GM23338 (cell line): Measurements from ENCODE around the gene LAMA4.

ENCODE experiments used
- CREB1 ChIP-seq: fragments of 250-450 bp; sonication (Bioruptor Pico); IDR thresholded peaks from 2 replicates; pipeline ENCODE4 v1.5.0; 2020; ENCODE audit warnings: low read depth, mild to moderate bottlenecking, moderate library complexity
- CTCF ChIP-seq, 2 experiments: fragments of 200-600 bp in 1 of 2; sonication (generic) in 1 of 2; conservative IDR thresholded peaks; 2 replicates each; pipeline versions ENCODE4 v1.5.1 to v1.6.1; 2016 to 2017; ENCODE audit warnings: antibody characterized with exemption in 2 of 2, low read depth in 2 of 2, mild to moderate bottlenecking in 2 of 2, moderate library complexity in 1 of 2
- ETS1 ChIP-seq: IDR thresholded peaks from 2 replicates; pipeline ENCODE4 v1.6.1; 2016; ENCODE audit warnings: antibody characterized with exemption
- EZH2 ChIP-seq: fragments of 200-600 bp; sonication (generic); IDR thresholded peaks from one replicate; pipeline ENCODE4 v1.8.0; 2017; ENCODE audit warnings: antibody characterized with exemption, mild to moderate bottlenecking, low read depth; ENCODE audit not compliant: unreplicated experiment
- EZH2phosphoT487 ChIP-seq: fragments of 200-600 bp; sonication (generic); IDR thresholded peaks from one replicate; pipeline ENCODE4 v1.8.1; 2018; ENCODE audit warnings: antibody characterized with exemption; ENCODE audit not compliant: unreplicated experiment
- NANOG ChIP-seq: IDR thresholded peaks from 2 replicates; pipeline ENCODE4 v1.6.1; 2016; ENCODE audit warnings: antibody characterized with exemption, borderline replicate concordance
- POLR2AphosphoS5 ChIP-seq: IDR thresholded peaks from 2 replicates; pipeline ENCODE4 v1.6.1; 2016; ENCODE audit warnings: antibody characterized with exemption, low read depth
- REST ChIP-seq: IDR thresholded peaks from one replicate; pipeline ENCODE4 v1.6.1; 2018; ENCODE audit warnings: antibody characterized with exemption; ENCODE audit not compliant: unreplicated experiment
- ZNF331 ChIP-seq: fragments of 250-450 bp; sonication (Bioruptor Pico); IDR thresholded peaks from 2 replicates; pipeline ENCODE4 v1.5.0; 2020; ENCODE audit warnings: low read depth, mild to moderate bottlenecking, moderate library complexity

- TF ChIP-seq ZNF331 (CRISPR knock-in tag) (no peak), NANOG (peak; percentile 42; the same call in 1 of the 2 replicates), REST (no peak), CTCF (conservative IDR thresholded peaks at IDR 0.05; ENCODE audit: low read depth in 2 of 2) (no peak), POLR2AphosphoS5 (no peak), CREB1 (CRISPR knock-in tag) (no peak), ETS1 (no peak), EZH2phosphoT487 (no peak), EZH2 (no peak)
Observed at GRCh38 chr6:112205427-112206109, 48.8 kb downstream of the LAMA4 start.
